ENCODE data around the gene MYPN.
"Not testable (repeated sequence)": the region's sequence is repeated elsewhere in the genome, so short reads cannot be mapped to it uniquely, and the experiment has no call there.

The MYPN gene

DNA sequence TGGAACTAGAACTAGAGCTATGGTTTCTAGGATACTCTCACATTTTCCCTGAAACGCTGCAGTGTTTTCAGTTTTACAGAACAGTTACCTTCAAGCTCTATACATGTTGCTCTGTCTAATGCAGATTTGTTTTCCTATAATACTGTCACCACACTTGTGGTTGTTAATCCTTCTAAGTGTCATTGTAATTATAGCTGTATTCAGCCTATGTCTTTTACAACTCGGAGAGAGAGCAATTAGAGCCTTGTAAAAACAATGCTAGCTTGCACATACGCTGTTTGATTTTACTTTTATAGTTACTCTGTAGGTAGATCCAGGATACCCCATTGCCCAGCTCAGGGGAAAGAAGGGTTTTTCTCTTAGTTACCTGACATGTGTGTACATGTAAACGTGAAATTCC is 67.5 kb downstream of the MYPN start:
- no peak for DNase-seq (ENCODE audit: low read depth)
- H3K4me1 ChIP-seq (ENCODE audit: control insufficient read depth, insufficient read depth, low read length): peaks cover 4% of the 10 kb centered on the region
- no peaks in the 10 kb centered on the region for H3K36me3 ChIP-seq (ENCODE audit: control insufficient read depth, insufficient read depth, low read length, severe bottlenecking)
- no peak overlapping the region for H3K4me3 ChIP-seq (ENCODE audit: low read length)
- H3K27me3 ChIP-seq (replicated peaks; ENCODE audit: control insufficient read depth, insufficient read depth, low read length): no peaks in the 10 kb centered on the region
- no peak overlapping the region for H3K9ac ChIP-seq (ENCODE audit: low read length)
- no peaks in the 10 kb centered on the region for H3K9me3 ChIP-seq (ENCODE audit: control insufficient read depth, low read length)

DNA sequence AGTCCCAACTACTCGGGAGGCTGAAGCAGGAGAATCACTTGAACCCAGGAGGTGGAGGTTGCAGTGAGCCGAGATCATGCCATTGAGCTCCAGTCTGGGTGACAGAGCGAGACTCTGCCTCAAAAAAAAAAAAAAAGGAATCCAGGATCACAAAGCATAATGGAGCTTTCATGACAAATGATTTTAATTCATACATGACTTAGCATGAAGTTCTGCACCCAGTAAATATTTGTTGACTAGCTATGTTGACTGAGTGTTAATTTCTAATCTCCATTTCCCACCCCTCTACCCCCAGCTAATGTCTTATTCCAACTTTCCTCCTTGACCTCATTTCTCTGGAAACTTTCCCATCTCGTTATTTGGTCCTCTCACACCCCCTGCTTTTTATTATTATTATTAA is 69.3 kb downstream of the MYPN start:
- Histone ChIP-seq H3K4me1 (ENCODE audit: control insufficient read depth, insufficient read depth, low read length) (peaks cover 4% of the 10 kb centered on the region), H3K27me3 (replicated peaks; ENCODE audit: control insufficient read depth, insufficient read depth, low read length) (no peaks in the 10 kb centered on the region), H3K9me3 (ENCODE audit: control insufficient read depth, low read length) (no peaks in the 10 kb centered on the region), H3K36me3 (ENCODE audit: control insufficient read depth, insufficient read depth, low read length, severe bottlenecking) (no peaks in the 10 kb centered on the region), H3K9ac (ENCODE audit: low read length) (no peak overlapping the region), H3K4me3 (ENCODE audit: low read length) (no peak overlapping the region)
- DNase-seq (ENCODE audit: low read depth): no peak

GRCh38 chr10:68179016-68179415 is 69.7 kb downstream of the MYPN start:
- Histone ChIP-seq H3K36me3 (ENCODE audit: control insufficient read depth, insufficient read depth, low read length, severe bottlenecking) (no peaks in the 10 kb centered on the region), H3K9ac (ENCODE audit: low read length) (no peak overlapping the region), H3K4me1 (ENCODE audit: control insufficient read depth, insufficient read depth, low read length) (peaks cover 4% of the 10 kb centered on the region), H3K9me3 (ENCODE audit: control insufficient read depth, low read length) (no peaks in the 10 kb centered on the region), H3K4me3 (ENCODE audit: low read length) (no peak overlapping the region), H3K27me3 (replicated peaks; ENCODE audit: control insufficient read depth, insufficient read depth, low read length) (no peaks in the 10 kb centered on the region)
- DNase-seq (ENCODE audit: low read depth): no peak

- H3K4me1 ChIP-seq (ENCODE audit: control insufficient read depth, insufficient read depth, low read length): peaks cover 4% of the 10 kb centered on the region
- H3K9ac ChIP-seq (ENCODE audit: low read length): no peak overlapping the region
- H3K4me3 ChIP-seq (ENCODE audit: low read length): no peak overlapping the region
- no peaks in the 10 kb centered on the region for H3K36me3 ChIP-seq (ENCODE audit: control insufficient read depth, insufficient read depth, low read length, severe bottlenecking)
- H3K27me3 ChIP-seq (replicated peaks; ENCODE audit: control insufficient read depth, insufficient read depth, low read length): no peaks in the 10 kb centered on the region
- DNase-seq (ENCODE audit: low read depth): no peak
- H3K9me3 ChIP-seq (ENCODE audit: control insufficient read depth, low read length): no peaks in the 10 kb centered on the region
Observed at GRCh38 chr10:68180490-68180889, 71.2 kb downstream of the MYPN start.

- H3K4me3 ChIP-seq (ENCODE audit: low read length): no peak overlapping the region
Observed at GRCh38 chr10:68184546-68184945, 75.3 kb downstream of the MYPN start.

GRCh38 chr10:68185085-68185484 is 75.8 kb downstream of the MYPN start:
- no peaks in the 10 kb centered on the region for H3K4me1 ChIP-seq (ENCODE audit: control insufficient read depth, insufficient read depth, low read length)
- H3K27me3 ChIP-seq (replicated peaks; ENCODE audit: control insufficient read depth, insufficient read depth, low read length): no peaks in the 10 kb centered on the region

More at GRCh38 chr10:68184546-68184945, 75.3 kb downstream of the MYPN start:
- Histone ChIP-seq H3K4me1 (ENCODE audit: control insufficient read depth, insufficient read depth, low read length) (no peaks in the 10 kb centered on the region), H3K9me3 (ENCODE audit: control insufficient read depth, low read length) (no peaks in the 10 kb centered on the region), H3K27me3 (replicated peaks; ENCODE audit: control insufficient read depth, insufficient read depth, low read length) (no peaks in the 10 kb centered on the region), H3K36me3 (ENCODE audit: control insufficient read depth, insufficient read depth, low read length, severe bottlenecking) (no peaks in the 10 kb centered on the region), H3K9ac (ENCODE audit: low read length) (no peak overlapping the region)
- DNase-seq (ENCODE audit: low read depth): no peak

GRCh38 chr10:68188835-68189234 is 79.5 kb downstream of the MYPN start:
- no peaks in the 10 kb centered on the region for H3K27me3 ChIP-seq (replicated peaks; ENCODE audit: control insufficient read depth, insufficient read depth, low read length)
- no peaks in the 10 kb centered on the region for H3K36me3 ChIP-seq (ENCODE audit: control insufficient read depth, insufficient read depth, low read length, severe bottlenecking)
- H3K4me3 ChIP-seq (ENCODE audit: low read length): no peak overlapping the region
- no peak for DNase-seq (ENCODE audit: low read depth)
- H3K4me1 ChIP-seq (ENCODE audit: control insufficient read depth, insufficient read depth, low read length): no peaks in the 10 kb centered on the region
- no peaks in the 10 kb centered on the region for H3K9me3 ChIP-seq (ENCODE audit: control insufficient read depth, low read length)
- no peak overlapping the region for H3K9ac ChIP-seq (ENCODE audit: low read length)

More at GRCh38 chr10:68185085-68185484, 75.8 kb downstream of the MYPN start:
- H3K9me3 ChIP-seq (ENCODE audit: control insufficient read depth, low read length): no peaks in the 10 kb centered on the region
- no peaks in the 10 kb centered on the region for H3K36me3 ChIP-seq (ENCODE audit: control insufficient read depth, insufficient read depth, low read length, severe bottlenecking)
- no peak overlapping the region for H3K9ac ChIP-seq (ENCODE audit: low read length)
- no peak overlapping the region for H3K4me3 ChIP-seq (ENCODE audit: low read length)
- no peak for DNase-seq (ENCODE audit: low read depth)

- no peak for DNase-seq (ENCODE audit: low read depth)
- Histone ChIP-seq H3K9ac (ENCODE audit: low read length) (no peak overlapping the region), H3K36me3 (ENCODE audit: control insufficient read depth, insufficient read depth, low read length, severe bottlenecking) (no peaks in the 10 kb centered on the region), H3K27me3 (replicated peaks; ENCODE audit: control insufficient read depth, insufficient read depth, low read length) (no peaks in the 10 kb centered on the region), H3K4me1 (ENCODE audit: control insufficient read depth, insufficient read depth, low read length) (no peaks in the 10 kb centered on the region), H3K4me3 (ENCODE audit: low read length) (no peak overlapping the region), H3K9me3 (ENCODE audit: control insufficient read depth, low read length) (no peaks in the 10 kb centered on the region)
Observed at GRCh38 chr10:68192113-68192512, 82.8 kb downstream of the MYPN start.

DNA sequence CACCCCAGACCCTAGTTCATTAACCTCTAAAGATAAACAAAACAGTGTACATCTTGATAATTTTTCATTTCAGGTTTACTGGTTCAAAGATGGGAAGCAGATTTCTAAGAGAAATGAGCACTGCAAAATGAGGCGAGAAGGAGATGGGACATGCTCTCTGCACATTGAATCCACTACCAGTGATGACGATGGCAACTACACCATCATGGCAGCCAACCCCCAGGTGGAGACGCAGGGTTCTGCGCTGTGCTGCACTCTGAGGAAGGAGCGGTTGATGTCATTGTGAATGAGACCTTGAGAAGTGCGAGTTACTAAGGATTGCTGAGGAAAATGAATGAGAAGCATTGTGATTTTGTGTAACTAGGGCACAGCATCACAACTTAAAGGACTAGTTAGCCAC is 85.0 kb downstream of the MYPN start:
- no peaks in the 10 kb centered on the region for H3K9me3 ChIP-seq (ENCODE audit: control insufficient read depth, low read length)
- no peak for DNase-seq (ENCODE audit: low read depth)

DNA sequence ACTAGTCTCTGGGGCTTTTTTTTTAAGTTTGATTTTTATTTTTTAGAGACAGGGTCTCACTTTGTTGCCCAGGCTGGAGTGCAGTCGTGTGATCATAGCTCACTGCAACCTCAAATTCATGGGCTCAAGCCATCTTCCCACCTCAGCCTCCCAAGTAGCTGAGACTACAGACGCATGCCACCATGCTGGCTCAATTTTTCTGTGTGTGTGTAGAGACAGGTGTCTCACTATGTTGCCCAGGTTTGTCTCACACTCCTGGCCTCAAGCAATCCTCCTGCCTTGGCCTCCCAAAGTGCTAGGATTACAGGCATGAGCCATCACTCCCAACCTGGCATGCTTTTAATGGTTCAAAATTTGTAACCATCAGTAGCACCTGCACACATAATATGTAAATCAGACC is 86.5 kb downstream of the MYPN start:
- not testable (repeated sequence) for H3K4me1 ChIP-seq (ENCODE audit: control insufficient read depth, insufficient read depth, low read length); H3K9ac ChIP-seq (ENCODE audit: low read length); H3K36me3 ChIP-seq (ENCODE audit: control insufficient read depth, insufficient read depth, low read length, severe bottlenecking); DNase-seq (ENCODE audit: low read depth); H3K9me3 ChIP-seq (ENCODE audit: control insufficient read depth, low read length); H3K27me3 ChIP-seq (replicated peaks; ENCODE audit: control insufficient read depth, insufficient read depth, low read length); H3K4me3 ChIP-seq (ENCODE audit: low read length)

More for the DNA sequence above, 85.0 kb downstream of the MYPN start:
- Histone ChIP-seq H3K36me3 (ENCODE audit: control insufficient read depth, insufficient read depth, low read length, severe bottlenecking) (no peaks in the 10 kb centered on the region), H3K9ac (ENCODE audit: low read length) (no peak overlapping the region), H3K4me1 (ENCODE audit: control insufficient read depth, insufficient read depth, low read length) (no peaks in the 10 kb centered on the region), H3K27me3 (replicated peaks; ENCODE audit: control insufficient read depth, insufficient read depth, low read length) (no peaks in the 10 kb centered on the region), H3K4me3 (ENCODE audit: low read length) (no peak overlapping the region)

GRCh38 chr10:68196701-68197100 is 87.4 kb downstream of the MYPN start:
- no peaks in the 10 kb centered on the region for H3K36me3 ChIP-seq (ENCODE audit: control insufficient read depth, insufficient read depth, low read length, severe bottlenecking)
- H3K9me3 ChIP-seq (ENCODE audit: control insufficient read depth, low read length): no peaks in the 10 kb centered on the region
- H3K27me3 ChIP-seq (replicated peaks; ENCODE audit: control insufficient read depth, insufficient read depth, low read length): no peaks in the 10 kb centered on the region
- H3K9ac ChIP-seq (ENCODE audit: low read length): no peak overlapping the region
- DNase-seq (ENCODE audit: low read depth): no peak
- H3K4me1 ChIP-seq (ENCODE audit: control insufficient read depth, insufficient read depth, low read length): no peaks in the 10 kb centered on the region
- H3K4me3 ChIP-seq (ENCODE audit: low read length): no peak overlapping the region

GRCh38 chr10:68202960-68203353 is 93.7 kb downstream of the MYPN start:
- H3K4me3 ChIP-seq (ENCODE audit: low read length): peak overlapping the region; percentile 16
- H3K27me3 ChIP-seq (replicated peaks; ENCODE audit: control insufficient read depth, insufficient read depth, low read length): no peaks in the 10 kb centered on the region
- H3K9me3 ChIP-seq (ENCODE audit: control insufficient read depth, low read length): no peaks in the 10 kb centered on the region
- peak; percentile 72 for DNase-seq (ENCODE audit: low read depth)
- H3K9ac ChIP-seq (ENCODE audit: low read length): peak overlapping the region; percentile 1
- H3K36me3 ChIP-seq (ENCODE audit: control insufficient read depth, insufficient read depth, low read length, severe bottlenecking): no peaks in the 10 kb centered on the region
- peaks cover 13% of the 10 kb centered on the region for H3K4me1 ChIP-seq (ENCODE audit: control insufficient read depth, insufficient read depth, low read length)

All from adipocyte (in vitro differentiated cells).